PC-9 (cell line): Measurements from ENCODE around the gene MOB3B. TPM values are rescaled to one million over a fixed set of nuclear protein-coding genes. Genes with fewer than 3 reads are reported as not detected.

ENCODE experiments used
- BruUV-seq: library from RNA; stranded (reverse); fragments of 400-500 nt; replicated peaks from 2 replicates; lab custom pipeline; 2021; lab: Mats Ljungman, UMichigan
- CTCF ChIA-PET: fragments of 300-600 bp; sonication (Branson Sonifier 250); formaldehyde crosslinking; loops from one replicate; lab custom pipeline; 2022; ENCODE audit warnings: antibody characterized with exemption; lab: Charles Lee
- POLR2A ChIA-PET: fragments of 300-600 bp; sonication (Branson Sonifier 250); formaldehyde crosslinking; loops from one replicate; lab custom pipeline; 2022; ENCODE audit warnings: antibody characterized with exemption; ENCODE audit not compliant: unreplicated experiment; lab: Charles Lee
- DNase-seq, 2 experiments: peaks; one replicate each; pipeline versions ENCODE4 v3.0.0 to v3.0.0-alpha.2; 2015 to 2022; ENCODE audit warnings: mixed read lengths in 1 of 2
- H2AFZ ChIP-seq: fragments of 200-600 bp; sonication (generic); 2 replicates; pipeline ENCODE4 v1.8.1; 2017; ENCODE audit warnings: antibody characterized with exemption
- H3F3A ChIP-seq: fragments of 200-600 bp; sonication (generic); 2 replicates; pipeline ENCODE4 v1.8.1; 2017; ENCODE audit warnings: antibody characterized with exemption, mild to moderate bottlenecking, low read depth; ENCODE audit not compliant: insufficient read depth
- H3K27ac ChIP-seq: fragments of 200-600 bp; sonication (generic); 2 replicates; pipeline ENCODE4 v1.6.1; 2016; ENCODE audit warnings: mixed run types
- H3K27me3 ChIP-seq: fragments of 200-600 bp; sonication (generic); 2 replicates; pipeline ENCODE4 v1.6.1; 2016; ENCODE audit warnings: low read depth, mixed run types; ENCODE audit not compliant: insufficient read depth
- H3K36me3 ChIP-seq: fragments of 200-600 bp; sonication (generic); 2 replicates; pipeline ENCODE4 v1.6.1; 2016; ENCODE audit warnings: low read depth, mixed run types
- H3K4me1 ChIP-seq: fragments of 200-600 bp; sonication (generic); replicated peaks from 2 replicates; pipeline ENCODE4 v1.6.1; 2016; ENCODE audit warnings: mixed run types; ENCODE audit not compliant: insufficient read depth
- H3K4me2 ChIP-seq: fragments of 200-600 bp; sonication (generic); 2 replicates; pipeline ENCODE4 v1.6.1; 2017; ENCODE audit warnings: mixed run types
- H3K4me3 ChIP-seq: fragments of 200-600 bp; sonication (generic); 2 replicates; pipeline ENCODE4 v1.6.1; 2016; ENCODE audit warnings: mixed run types
- H3K79me2 ChIP-seq: fragments of 200-600 bp; sonication (generic); 2 replicates; pipeline ENCODE4 v1.6.1; 2017; ENCODE audit warnings: low read depth, mixed run types
- H3K9me2 ChIP-seq: fragments of 200-600 bp; sonication (generic); 2 replicates; pipeline ENCODE4 v1.8.1; 2017; ENCODE audit warnings: mild to moderate bottlenecking; ENCODE audit not compliant: insufficient read depth
- H3K9me3 ChIP-seq: fragments of 200-600 bp; sonication (generic); 2 replicates; pipeline ENCODE4 v1.8.1; 2016; ENCODE audit warnings: low read depth; ENCODE audit not compliant: insufficient read depth
- H4K20me1 ChIP-seq: fragments of 200-600 bp; sonication (generic); 2 replicates; pipeline ENCODE4 v1.8.1; 2017; ENCODE audit not compliant: insufficient read depth
- CTCF ChIP-seq: fragments of 200-600 bp; sonication (generic); conservative IDR thresholded peaks from 2 replicates; pipeline ENCODE4 v1.6.1; 2017; ENCODE audit warnings: mixed run types, antibody characterized with exemption, mild to moderate bottlenecking, moderate library complexity
- EZH2 ChIP-seq: fragments of 200-600 bp; sonication (generic); IDR thresholded peaks from 2 replicates; pipeline ENCODE4 v1.8.0; 2017; ENCODE audit warnings: antibody characterized with exemption, low read depth
- intact Hi-C: fragments of 100-400 bp; cut with micrococcal nuclease; formaldehyde crosslinking; loops from one replicate; pipeline ENCODE4 v1.10.0; 2022; ENCODE audit not compliant: unreplicated experiment
- total RNA-seq: library from RNA; stranded (reverse); gene quantifications from 2 replicates; pipeline ENCODE4 v1.2.3, GENCODE V29; 2021

Gene MOB3B
- total RNA-seq, 1 experiment from 2014 or later, result 4.4 TPM

- intact Hi-C loops, result no loop called here
- CTCF ChIA-PET, result no interaction called here
These were observed 117.5 kb downstream of the MOB3B start for GRCh38 chr9:27412081-27412480.

GRCh38 chr9:27408482-27408881, 121.1 kb downstream of the MOB3B start:
- H2AFZ ChIP-seq, result no peak overlapping the region
- H3K4me2 ChIP-seq, result no peak overlapping the region
- H3F3A ChIP-seq, result no peaks in the 10 kb centered on the region
- ChIA-PET POLR2A (no interaction called here), CTCF (no interaction called here)
- no TSS peak for BruUV-seq
- H3K9me2 ChIP-seq, result no peaks in the 10 kb centered on the region
- H3K4me1 ChIP-seq, result no peaks in the 10 kb centered on the region
- H3K79me2 ChIP-seq, result no peaks in the 10 kb centered on the region
- TF ChIP-seq EZH2 (no peak), CTCF (no peak)
- intact Hi-C loops, result no loop called here
- no peak for DNase-seq
- no peak overlapping the region for H3K4me3 ChIP-seq
- no peaks in the 10 kb centered on the region for H3K36me3 ChIP-seq
- no peaks in the 10 kb centered on the region for H3K9me3 ChIP-seq
- no peaks in the 10 kb centered on the region for H3K27me3 ChIP-seq
- H3K27ac ChIP-seq, result no peak overlapping the region
- no peaks in the 10 kb centered on the region for H4K20me1 ChIP-seq

More at GRCh38 chr9:27412081-27412480, 117.5 kb downstream of the MOB3B start:
- BruUV-seq, result no TSS peak
- no peak overlapping the region for H3K27ac ChIP-seq
- no peak for DNase-seq
- no peaks in the 10 kb centered on the region for H4K20me1 ChIP-seq
- TF ChIP-seq CTCF, result no peak
- TF ChIP-seq EZH2, result no peak
- H3K4me1 ChIP-seq, result no peaks in the 10 kb centered on the region
- POLR2A ChIA-PET, result no interaction called here
- no peak overlapping the region for H3K4me2 ChIP-seq
- H3K9me3 ChIP-seq, result no peaks in the 10 kb centered on the region
- no peaks in the 10 kb centered on the region for H3K36me3 ChIP-seq
- no peaks in the 10 kb centered on the region for H3K27me3 ChIP-seq
- H3K4me3 ChIP-seq, result no peak overlapping the region
- no peaks in the 10 kb centered on the region for H3K79me2 ChIP-seq
- no peaks in the 10 kb centered on the region for H3F3A ChIP-seq
- no peak overlapping the region for H2AFZ ChIP-seq
- H3K9me2 ChIP-seq, result no peaks in the 10 kb centered on the region

- Histone ChIP-seq H3K27me3 (no peaks in the 10 kb centered on the region), H3K9me3 (no peaks in the 10 kb centered on the region), H3K27ac (no peak overlapping the region), H3K4me2 (0 out of 2 replicates have a peak overlapping the region, but pooled peaks have one; percentile 7), H3K79me2 (no peaks in the 10 kb centered on the region), H3K9me2 (no peaks in the 10 kb centered on the region), H4K20me1 (no peaks in the 10 kb centered on the region), H3K4me3 (no peak overlapping the region), H2AFZ (no peak overlapping the region), H3K36me3 (no peaks in the 10 kb centered on the region), H3F3A (no peaks in the 10 kb centered on the region), H3K4me1 (no peaks in the 10 kb centered on the region)
- POLR2A ChIA-PET, result no interaction called here
- DNase-seq, result peak in 1 of 2 experiments; percentile 49
- BruUV-seq, result no TSS peak
- intact Hi-C loops, result no loop called here
- TF ChIP-seq EZH2, result no peak
- no peak for TF ChIP-seq CTCF
- CTCF ChIA-PET, result no interaction called here
These were observed 121.6 kb downstream of the MOB3B start for GRCh38 chr9:27408001-27408400.
